GM23338 (cell line): Measurements from ENCODE around the gene DSG3. TPM values are rescaled to one million over a fixed set of nuclear protein-coding genes. Genes with fewer than 3 reads are reported as not detected.
A peak's percentile ranks its signal among the peaks of the same experiment; 100 is the strongest.

Source experiments
- ATAC-seq: fragments of 200-7000 bp; cut with Tn5 transposase; 3 replicates; pipeline ENCODE4 v1.9.1; 2020
- DNase-seq: peaks from one replicate; pipeline ENCODE4 v3.0.0-alpha.2; 2015; ENCODE audit warnings: low spot score
- H2AFZ ChIP-seq: fragments of 200-600 bp; sonication (generic); 2 replicates; pipeline ENCODE4 v1.8.0; 2016; ENCODE audit warnings: antibody characterized with exemption, mild to moderate bottlenecking, moderate library complexity
- H3F3A ChIP-seq: fragments of 200-600 bp; sonication (generic); replicated peaks from 2 replicates; pipeline ENCODE4 v1.8.0; 2017; ENCODE audit warnings: antibody characterized with exemption, mixed run types, low read depth
- H3K27ac ChIP-seq: fragments of 200-600 bp; sonication (generic); 2 replicates; pipeline ENCODE4 v1.6.1; 2016; ENCODE audit warnings: low read depth
- H3K27me3 ChIP-seq: fragments of 200-600 bp; sonication (generic); 2 replicates; pipeline ENCODE4 v1.8.0; 2016; ENCODE audit warnings: mild to moderate bottlenecking, mixed run types, moderate library complexity; ENCODE audit not compliant: insufficient read depth
- H3K36me3 ChIP-seq: fragments of 200-600 bp; sonication (generic); 2 replicates; pipeline ENCODE4 v1.8.0; 2016; ENCODE audit warnings: mild to moderate bottlenecking; ENCODE audit not compliant: insufficient read depth
- H3K4me1 ChIP-seq: fragments of 200-600 bp; sonication (generic); 2 replicates; pipeline ENCODE4 v1.8.0; 2016; ENCODE audit warnings: mild to moderate bottlenecking, moderate library complexity; ENCODE audit not compliant: insufficient read depth
- H3K4me2 ChIP-seq: fragments of 200-600 bp; sonication (generic); 2 replicates; pipeline ENCODE4 v1.7.1; 2017; ENCODE audit warnings: mixed run types
- H3K4me3 ChIP-seq: fragments of 200-600 bp; sonication (generic); 2 replicates; pipeline ENCODE4 v1.6.1; 2016; ENCODE audit warnings: mixed run types
- H3K79me2 ChIP-seq: fragments of 200-600 bp; sonication (generic); replicated peaks from 2 replicates; pipeline ENCODE4 v1.8.0; 2017; ENCODE audit warnings: mild to moderate bottlenecking; ENCODE audit not compliant: insufficient read depth
- H3K9me2 ChIP-seq: fragments of 200-600 bp; sonication (generic); 2 replicates; pipeline ENCODE4 v1.8.0; 2017; ENCODE audit not compliant: insufficient read depth
- H4K20me1 ChIP-seq: fragments of 200-600 bp; sonication (generic); replicated peaks from 2 replicates; pipeline ENCODE4 v1.8.0; 2017; ENCODE audit warnings: mild to moderate bottlenecking; ENCODE audit not compliant: insufficient read depth
- H3K27ac Mint-ChIP-seq: 2 replicates; pipeline ENCODE4 v1.8.0; 2020; ENCODE audit warnings: inconsistent platforms, mild to moderate bottlenecking, moderate library complexity, mixed read lengths
- H3K27me3 Mint-ChIP-seq: 3 replicates; pipeline ENCODE4 v1.8.0; 2022; ENCODE audit warnings: low read depth, mild to moderate bottlenecking, moderate library complexity, mixed read lengths, inconsistent platforms; ENCODE audit not compliant: insufficient read depth, poor library complexity
- H3K36me3 Mint-ChIP-seq: 3 replicates; pipeline ENCODE4 v1.8.0; 2021; ENCODE audit warnings: low read depth, mild to moderate bottlenecking, inconsistent platforms, moderate library complexity, mixed read lengths
- H3K4me1 Mint-ChIP-seq: 3 replicates; pipeline ENCODE4 v1.8.0; 2020; ENCODE audit warnings: mild to moderate bottlenecking, inconsistent platforms, mixed read lengths
- H3K4me3 Mint-ChIP-seq: 3 replicates; pipeline ENCODE4 v1.8.0; 2021; ENCODE audit warnings: moderate library complexity, mild to moderate bottlenecking, inconsistent platforms, mixed read lengths
- H3K9me3 Mint-ChIP-seq: 3 replicates; pipeline ENCODE4 v1.8.0; 2020; ENCODE audit warnings: moderate library complexity, mild to moderate bottlenecking, inconsistent platforms, mixed read lengths
- JUNB ChIP-seq: IDR thresholded peaks from one replicate; pipeline ENCODE4 v1.6.1; 2016; ENCODE audit warnings: antibody characterized with exemption; ENCODE audit not compliant: unreplicated experiment
- NANOG ChIP-seq: IDR thresholded peaks from 2 replicates; pipeline ENCODE4 v1.6.1; 2016; ENCODE audit warnings: antibody characterized with exemption, borderline replicate concordance
- REST ChIP-seq: IDR thresholded peaks from one replicate; pipeline ENCODE4 v1.6.1; 2018; ENCODE audit warnings: antibody characterized with exemption; ENCODE audit not compliant: unreplicated experiment
- ZNF114 ChIP-seq: fragments of 250-450 bp; sonication (Bioruptor Pico); IDR thresholded peaks from 2 replicates; pipeline ENCODE4 v1.5.0; 2020; ENCODE audit warnings: mild to moderate bottlenecking, moderate library complexity
- polyA plus RNA-seq: library from polyadenylated mRNA; unstranded; fragments of >200 nt; fragmentation: Nextera tagmentation; extraction: Ambion mirVana; gene quantifications from 2 replicates; pipeline ENCODE4 v1.2.1, GENCODE V29; 2016
- total RNA-seq: library from RNA; depleted of rRNA; stranded (reverse); fragments of >200 nt; shearing (Covaris generic); gene quantifications from 2 replicates; pipeline ENCODE4 v1.2.3, GENCODE V29; 2014
- TF ChIP-seq, protein P1 (sequence below), 2 experiments: fragments of 200-600 bp in 1 of 2; sonication (generic) in 1 of 2; conservative IDR thresholded peaks; 2 replicates each; pipeline versions ENCODE4 v1.5.1 to v1.6.1; 2016 to 2017; ENCODE audit warnings: antibody characterized with exemption in 2 of 2, low read depth in 2 of 2, mild to moderate bottlenecking in 2 of 2, moderate library complexity in 1 of 2

DSG3 gene
- total and polyA plus RNA-seq, 2 experiments from 2014 or later, result 0.05 to 0.24 TPM

DNA sequence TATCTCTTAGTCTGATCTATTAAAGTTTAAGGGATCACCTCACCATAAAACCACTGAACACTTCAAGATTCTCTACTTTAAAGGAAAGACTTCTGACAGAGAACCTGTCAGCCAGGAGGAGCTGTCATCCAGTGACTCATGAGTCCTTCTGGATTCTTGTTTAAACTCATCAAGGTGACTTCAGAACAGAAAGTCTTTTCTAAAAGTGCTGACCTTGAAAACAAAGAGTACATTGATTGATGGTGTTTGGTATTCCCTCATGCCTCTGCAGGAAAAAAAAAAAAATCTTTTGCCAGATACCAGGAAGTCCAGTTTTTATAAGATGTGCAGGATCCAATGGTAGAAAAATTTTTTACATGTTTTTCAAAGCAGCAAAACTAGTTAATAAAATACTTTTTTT is 62.8 kb downstream of the DSG3 start:
- TF ChIP-seq JUNB, result no peak
- no peak overlapping the region for H2AFZ ChIP-seq
- no peaks in the 10 kb centered on the region for H3F3A ChIP-seq
- H4K20me1 ChIP-seq, result peaks cover 42% of the 10 kb centered on the region
- no peak overlapping the region for H3K4me3 ChIP-seq
- H3K4me3 Mint-ChIP-seq, result no peak overlapping the region
- H3K27me3 Mint-ChIP-seq, result peaks cover 2% of the 10 kb centered on the region
- H3K79me2 ChIP-seq, result peaks cover 100% of the 10 kb centered on the region
- no peak overlapping the region for H3K4me2 ChIP-seq
- H3K27me3 ChIP-seq, result no peaks in the 10 kb centered on the region
- H3K4me1 Mint-ChIP-seq, result peaks cover 22% of the 10 kb centered on the region
- H3K36me3 Mint-ChIP-seq, result peaks cover 16% of the 10 kb centered on the region
- no peaks in the 10 kb centered on the region for H3K9me2 ChIP-seq
- ATAC-seq (no peak), DNase-seq (no peak)
- H3K36me3 ChIP-seq, result no peaks in the 10 kb centered on the region
- H3K27ac Mint-ChIP-seq, result no peak overlapping the region
- H3K4me1 ChIP-seq, result peaks cover 16% of the 10 kb centered on the region
- no peak overlapping the region for H3K27ac ChIP-seq
- peaks cover 10% of the 10 kb centered on the region; the same call in 2 of the 3 replicates for H3K9me3 Mint-ChIP-seq

DNA sequence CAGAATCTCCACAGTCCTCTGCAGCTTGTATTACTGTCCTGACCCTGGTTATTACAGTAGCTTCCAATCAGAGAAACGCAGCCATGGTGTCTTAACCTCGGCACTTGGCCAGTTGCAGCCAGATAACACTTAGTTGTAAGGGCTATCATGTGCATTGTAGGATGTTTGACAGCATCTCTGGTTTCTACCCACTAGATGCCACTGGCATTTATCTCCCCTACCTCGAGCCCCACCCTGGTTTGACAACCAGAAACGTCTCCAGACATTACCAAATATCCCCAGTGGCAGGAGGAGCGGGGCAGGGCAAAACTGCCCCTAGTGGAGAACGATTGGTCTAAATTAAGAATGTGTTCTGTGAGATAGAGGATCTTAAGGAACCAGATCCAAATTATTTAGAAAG is 63.6 kb downstream of the DSG3 start:
- peaks cover 100% of the 10 kb centered on the region for H3K79me2 ChIP-seq
- no peak for TF ChIP-seq ZNF114 (CRISPR knock-in tag)
- TF ChIP-seq REST, result no peak
- no peak for TF ChIP-seq NANOG
- TF ChIP-seq, protein P1, sequence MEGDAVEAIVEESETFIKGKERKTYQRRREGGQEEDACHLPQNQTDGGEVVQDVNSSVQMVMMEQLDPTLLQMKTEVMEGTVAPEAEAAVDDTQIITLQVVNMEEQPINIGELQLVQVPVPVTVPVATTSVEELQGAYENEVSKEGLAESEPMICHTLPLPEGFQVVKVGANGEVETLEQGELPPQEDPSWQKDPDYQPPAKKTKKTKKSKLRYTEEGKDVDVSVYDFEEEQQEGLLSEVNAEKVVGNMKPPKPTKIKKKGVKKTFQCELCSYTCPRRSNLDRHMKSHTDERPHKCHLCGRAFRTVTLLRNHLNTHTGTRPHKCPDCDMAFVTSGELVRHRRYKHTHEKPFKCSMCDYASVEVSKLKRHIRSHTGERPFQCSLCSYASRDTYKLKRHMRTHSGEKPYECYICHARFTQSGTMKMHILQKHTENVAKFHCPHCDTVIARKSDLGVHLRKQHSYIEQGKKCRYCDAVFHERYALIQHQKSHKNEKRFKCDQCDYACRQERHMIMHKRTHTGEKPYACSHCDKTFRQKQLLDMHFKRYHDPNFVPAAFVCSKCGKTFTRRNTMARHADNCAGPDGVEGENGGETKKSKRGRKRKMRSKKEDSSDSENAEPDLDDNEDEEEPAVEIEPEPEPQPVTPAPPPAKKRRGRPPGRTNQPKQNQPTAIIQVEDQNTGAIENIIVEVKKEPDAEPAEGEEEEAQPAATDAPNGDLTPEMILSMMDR (conservative IDR thresholded peaks at IDR 0.05; ENCODE audit: low read depth in 2 of 2), result peak; percentile 40 to 56

More for the DNA sequence above, 63.6 kb downstream of the DSG3 start:
- H3K4me1 ChIP-seq, result peaks cover 24% of the 10 kb centered on the region
- H3K4me3 Mint-ChIP-seq, result no peak overlapping the region
- peaks cover 16% of the 10 kb centered on the region for H3K36me3 Mint-ChIP-seq
- no peak overlapping the region for H3K27ac ChIP-seq
- no peaks in the 10 kb centered on the region for H3F3A ChIP-seq
- H3K4me3 ChIP-seq, result no peak overlapping the region
- DNase-seq, result no peak
- peaks cover 22% of the 10 kb centered on the region for H3K4me1 Mint-ChIP-seq
- no peaks in the 10 kb centered on the region for H3K27me3 ChIP-seq
- no peak overlapping the region for H2AFZ ChIP-seq
- H4K20me1 ChIP-seq, result peaks cover 40% of the 10 kb centered on the region; the same call in 1 of the 2 replicates
- no peaks in the 10 kb centered on the region for H3K9me2 ChIP-seq
- no peak overlapping the region for H3K4me2 ChIP-seq
- peak; percentile 76 for ATAC-seq
- no peaks in the 10 kb centered on the region for H3K36me3 ChIP-seq
- peaks cover 2% of the 10 kb centered on the region for H3K27me3 Mint-ChIP-seq
- no peak overlapping the region for H3K27ac Mint-ChIP-seq
- H3K9me3 Mint-ChIP-seq, result peaks cover 10% of the 10 kb centered on the region; the same call in 2 of the 3 replicates
